SK-N-SH treated with all-trans-retinoic acid at 6 μM for 48 hours (cell line): Measurements from ENCODE around the gene PPP1R3E.

Experiments used
- ATAC-seq: fragments of 200-7000 bp; cut with Tn5 transposase; 3 replicates; pipeline ENCODE4 v1.9.1; 2020; ENCODE audit warnings: mild to moderate bottlenecking, moderate library complexity
- ARNTL ChIP-seq: fragments of 450-650 bp; formaldehyde crosslinking; IDR thresholded peaks from 2 replicates; pipeline ENCODE4 v1.5.0; 2020; ENCODE audit warnings: low read depth, mild to moderate bottlenecking, moderate library complexity, borderline replicate concordance
- BACH2 ChIP-seq: fragments of 250-450 bp; sonication (Bioruptor Pico); IDR thresholded peaks from 2 replicates; pipeline ENCODE4 v1.9.0; 2021; ENCODE audit warnings: mild to moderate bottlenecking, borderline replicate concordance
- CSDC2 ChIP-seq: fragments of 250-450 bp; sonication (Bioruptor Pico); IDR thresholded peaks from 2 replicates; pipeline ENCODE4 v1.5.0; 2020; ENCODE audit warnings: mild to moderate bottlenecking, moderate library complexity
- ESRRG ChIP-seq: fragments of 250-450 bp; sonication (Bioruptor Pico); IDR thresholded peaks from 2 replicates; pipeline ENCODE4 v1.6.1; 2021; ENCODE audit warnings: mild to moderate bottlenecking
- GLIS3 ChIP-seq: fragments of 250-450 bp; sonication (Bioruptor Pico); IDR thresholded peaks from 2 replicates; pipeline ENCODE4 v1.5.0; 2020; ENCODE audit warnings: mild to moderate bottlenecking, moderate library complexity
- ISL1 ChIP-seq: fragments of 250-450 bp; sonication (Bioruptor Pico); IDR thresholded peaks from 2 replicates; pipeline ENCODE4 v2.1.2; 2022; ENCODE audit warnings: mild to moderate bottlenecking, moderate library complexity
- OSR1 ChIP-seq: fragments of 250-450 bp; sonication (Bioruptor Pico); IDR thresholded peaks from 2 replicates; pipeline ENCODE4 v1.8.0; 2022; ENCODE audit warnings: moderate library complexity, mild to moderate bottlenecking, inconsistent platforms
- RARB ChIP-seq: fragments of 250-450 bp; sonication (Bioruptor Pico); IDR thresholded peaks from 2 replicates; pipeline ENCODE4 v1.8.0; 2021; ENCODE audit warnings: mild to moderate bottlenecking, moderate library complexity
- SNAI2 ChIP-seq: fragments of 250-450 bp; sonication (Bioruptor Pico); IDR thresholded peaks from 2 replicates; pipeline ENCODE4 v1.5.0; 2020; ENCODE audit warnings: mild to moderate bottlenecking, moderate library complexity
- TCF4 ChIP-seq: fragments of 250-450 bp; sonication (Bioruptor Pico); IDR thresholded peaks from 2 replicates; pipeline ENCODE4 v1.8.0; 2021; ENCODE audit warnings: mild to moderate bottlenecking, moderate library complexity, borderline replicate concordance
- TOX ChIP-seq: fragments of 250-450 bp; sonication (Bioruptor Pico); IDR thresholded peaks from 2 replicates; pipeline ENCODE4 v1.8.0; 2021; ENCODE audit warnings: mild to moderate bottlenecking, moderate library complexity, borderline replicate concordance
- ZC3H10 ChIP-seq: fragments of 250-450 bp; sonication (Bioruptor Pico); IDR thresholded peaks from 2 replicates; pipeline ENCODE4 v1.5.1; 2021; ENCODE audit warnings: mild to moderate bottlenecking, moderate library complexity
- ZFP3 ChIP-seq: fragments of 250-450 bp; sonication (Bioruptor Pico); IDR thresholded peaks from 2 replicates; pipeline ENCODE4 v1.5.0; 2020; ENCODE audit warnings: mild to moderate bottlenecking, moderate library complexity
- ZFP30 ChIP-seq: fragments of 450-650 bp; formaldehyde crosslinking; IDR thresholded peaks from 2 replicates; pipeline ENCODE4 v1.5.0; 2022; ENCODE audit warnings: mild to moderate bottlenecking, moderate library complexity
- ZNF70 ChIP-seq: fragments of 450-650 bp; formaldehyde crosslinking; IDR thresholded peaks from 2 replicates; pipeline ENCODE4 v1.5.0; 2020; ENCODE audit warnings: mild to moderate bottlenecking, moderate library complexity
- ZNF8 ChIP-seq: fragments of 450-650 bp; formaldehyde crosslinking; IDR thresholded peaks from 2 replicates; pipeline ENCODE4 v1.5.0; 2020; ENCODE audit warnings: mild to moderate bottlenecking, moderate library complexity
- TF ChIP-seq, protein P1 (sequence below): fragments of 250-450 bp; sonication (Bioruptor Pico); IDR thresholded peaks from 2 replicates; pipeline ENCODE4 v1.5.1; 2021; ENCODE audit warnings: mild to moderate bottlenecking, moderate library complexity
- TF ChIP-seq, protein P2 (sequence below): fragments of 250-450 bp; sonication (Bioruptor Pico); IDR thresholded peaks from 2 replicates; pipeline ENCODE4 v1.8.0; 2021; ENCODE audit warnings: low read depth, mild to moderate bottlenecking, moderate library complexity, borderline replicate concordance
- TF ChIP-seq, protein P3 (sequence below): fragments of 250-450 bp; sonication (Bioruptor Pico); IDR thresholded peaks from 2 replicates; pipeline ENCODE4 v1.8.0; 2020; ENCODE audit warnings: mild to moderate bottlenecking, moderate library complexity, borderline replicate concordance
- TF ChIP-seq, protein P4 (sequence below): fragments of 250-450 bp; sonication (Bioruptor Pico); IDR thresholded peaks from 2 replicates; pipeline ENCODE4 v1.5.0; 2020; ENCODE audit warnings: mild to moderate bottlenecking, moderate library complexity
- TF ChIP-seq, protein P5 (sequence below): fragments of 250-450 bp; sonication (Bioruptor Pico); IDR thresholded peaks from 2 replicates; pipeline ENCODE4 v1.5.1; 2020; ENCODE audit warnings: low read depth, mild to moderate bottlenecking, moderate library complexity

PPP1R3E gene

DNA sequence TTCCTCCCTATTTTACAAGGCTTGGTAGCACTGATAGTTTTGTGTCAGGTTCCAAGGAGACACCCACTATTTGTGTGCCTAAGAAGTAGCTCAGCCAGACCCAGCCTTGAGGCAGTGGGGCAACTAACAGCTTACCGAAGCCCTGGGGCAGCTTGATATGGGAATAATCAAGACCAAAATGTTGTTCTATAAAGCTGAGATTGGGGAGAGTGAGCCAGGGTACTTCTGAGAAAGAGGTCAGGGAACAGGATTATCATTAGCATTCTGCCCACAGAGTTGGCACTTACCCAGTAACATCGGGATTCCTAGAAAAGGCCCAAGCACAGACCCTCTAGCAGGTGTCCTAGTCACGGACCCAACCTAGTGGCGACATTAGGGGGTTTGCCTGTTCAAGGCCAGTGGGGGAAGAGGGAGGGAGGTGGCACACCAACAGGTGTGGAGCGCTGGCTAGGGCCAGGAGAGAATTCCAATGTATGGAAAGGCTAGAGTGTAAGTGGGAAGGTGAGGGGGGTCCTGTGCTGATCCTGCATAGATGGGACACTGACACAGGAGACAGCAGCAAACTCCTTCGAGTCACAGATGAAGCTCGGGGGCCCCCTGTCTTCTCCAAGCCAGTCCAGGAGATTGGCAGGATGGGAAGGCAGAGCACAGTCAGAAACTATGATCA is 4.9 kb downstream of the PPP1R3E start (continued):
- TF ChIP-seq, protein P1, sequence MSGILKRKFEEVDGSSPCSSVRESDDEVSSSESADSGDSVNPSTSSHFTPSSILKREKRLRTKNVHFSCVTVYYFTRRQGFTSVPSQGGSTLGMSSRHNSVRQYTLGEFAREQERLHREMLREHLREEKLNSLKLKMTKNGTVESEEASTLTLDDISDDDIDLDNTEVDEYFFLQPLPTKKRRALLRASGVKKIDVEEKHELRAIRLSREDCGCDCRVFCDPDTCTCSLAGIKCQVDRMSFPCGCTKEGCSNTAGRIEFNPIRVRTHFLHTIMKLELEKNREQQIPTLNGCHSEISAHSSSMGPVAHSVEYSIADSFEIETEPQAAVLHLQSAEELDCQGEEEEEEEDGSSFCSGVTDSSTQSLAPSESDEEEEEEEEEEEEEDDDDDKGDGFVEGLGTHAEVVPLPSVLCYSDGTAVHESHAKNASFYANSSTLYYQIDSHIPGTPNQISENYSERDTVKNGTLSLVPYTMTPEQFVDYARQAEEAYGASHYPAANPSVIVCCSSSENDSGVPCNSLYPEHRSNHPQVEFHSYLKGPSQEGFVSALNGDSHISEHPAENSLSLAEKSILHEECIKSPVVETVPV (CRISPR knock-in tag) = no peak
- TF ChIP-seq ISL1 (CRISPR knock-in tag) (no peak), ZC3H10 (CRISPR knock-in tag) (no peak), ARNTL (CRISPR knock-in tag) (no peak)

DNA sequence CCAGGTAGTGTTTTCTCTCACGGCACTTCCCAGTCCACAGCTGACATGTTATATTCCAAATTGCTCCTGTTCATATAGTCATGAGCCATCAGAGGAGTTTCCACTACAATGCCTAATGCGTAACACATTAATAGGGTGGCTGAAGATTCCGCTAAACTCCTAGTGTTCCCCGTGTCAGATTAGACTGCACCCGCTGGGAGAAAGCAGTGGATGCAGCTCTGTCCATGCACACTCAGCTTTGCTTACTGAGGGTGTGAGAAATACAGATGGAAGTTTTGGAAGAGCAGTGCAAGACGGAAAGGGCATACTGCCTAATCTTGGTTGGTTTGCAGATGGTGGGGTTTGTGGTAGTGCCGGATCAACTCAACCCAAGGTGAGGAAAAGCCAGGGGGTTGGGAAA is 5.6 kb downstream of the PPP1R3E start:
- ATAC-seq = no peak
- TF ChIP-seq TCF4 (CRISPR knock-in tag) (no peak), GLIS3 (CRISPR knock-in tag) (no peak), ZNF8 (CRISPR knock-in tag) (no peak), TOX (CRISPR knock-in tag) (no peak), ISL1 (CRISPR knock-in tag) (no peak), BACH2 (no peak), ZFP3 (CRISPR knock-in tag) (no peak), RARB (CRISPR knock-in tag) (no peak), ZC3H10 (CRISPR knock-in tag) (no peak), OSR1 (no peak), SNAI2 (CRISPR knock-in tag) (no peak), ESRRG (CRISPR knock-in tag) (no peak), ARNTL (CRISPR knock-in tag) (no peak), ZNF70 (CRISPR knock-in tag) (no peak), CSDC2 (no peak), ZFP30 (CRISPR knock-in tag) (no peak)
- TF ChIP-seq, protein P2, sequence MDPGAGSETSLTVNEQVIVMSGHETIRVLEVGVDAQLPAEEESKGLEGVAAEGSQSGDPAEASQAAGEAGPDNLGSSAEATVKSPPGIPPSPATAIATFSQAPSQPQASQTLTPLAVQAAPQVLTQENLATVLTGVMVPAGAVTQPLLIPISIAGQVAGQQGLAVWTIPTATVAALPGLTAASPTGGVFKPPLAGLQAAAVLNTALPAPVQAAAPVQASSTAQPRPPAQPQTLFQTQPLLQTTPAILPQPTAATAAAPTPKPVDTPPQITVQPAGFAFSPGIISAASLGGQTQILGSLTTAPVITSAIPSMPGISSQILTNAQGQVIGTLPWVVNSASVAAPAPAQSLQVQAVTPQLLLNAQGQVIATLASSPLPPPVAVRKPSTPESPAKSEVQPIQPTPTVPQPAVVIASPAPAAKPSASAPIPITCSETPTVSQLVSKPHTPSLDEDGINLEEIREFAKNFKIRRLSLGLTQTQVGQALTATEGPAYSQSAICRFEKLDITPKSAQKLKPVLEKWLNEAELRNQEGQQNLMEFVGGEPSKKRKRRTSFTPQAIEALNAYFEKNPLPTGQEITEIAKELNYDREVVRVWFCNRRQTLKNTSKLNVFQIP = no peak
- TF ChIP-seq, protein P3, sequence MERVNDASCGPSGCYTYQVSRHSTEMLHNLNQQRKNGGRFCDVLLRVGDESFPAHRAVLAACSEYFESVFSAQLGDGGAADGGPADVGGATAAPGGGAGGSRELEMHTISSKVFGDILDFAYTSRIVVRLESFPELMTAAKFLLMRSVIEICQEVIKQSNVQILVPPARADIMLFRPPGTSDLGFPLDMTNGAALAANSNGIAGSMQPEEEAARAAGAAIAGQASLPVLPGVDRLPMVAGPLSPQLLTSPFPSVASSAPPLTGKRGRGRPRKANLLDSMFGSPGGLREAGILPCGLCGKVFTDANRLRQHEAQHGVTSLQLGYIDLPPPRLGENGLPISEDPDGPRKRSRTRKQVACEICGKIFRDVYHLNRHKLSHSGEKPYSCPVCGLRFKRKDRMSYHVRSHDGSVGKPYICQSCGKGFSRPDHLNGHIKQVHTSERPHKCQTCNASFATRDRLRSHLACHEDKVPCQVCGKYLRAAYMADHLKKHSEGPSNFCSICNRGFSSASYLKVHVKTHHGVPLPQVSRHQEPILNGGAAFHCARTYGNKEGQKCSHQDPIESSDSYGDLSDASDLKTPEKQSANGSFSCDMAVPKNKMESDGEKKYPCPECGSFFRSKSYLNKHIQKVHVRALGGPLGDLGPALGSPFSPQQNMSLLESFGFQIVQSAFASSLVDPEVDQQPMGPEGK (CRISPR knock-in tag) = no peak
- TF ChIP-seq, protein P1 (CRISPR knock-in tag) = no peak

DNA sequence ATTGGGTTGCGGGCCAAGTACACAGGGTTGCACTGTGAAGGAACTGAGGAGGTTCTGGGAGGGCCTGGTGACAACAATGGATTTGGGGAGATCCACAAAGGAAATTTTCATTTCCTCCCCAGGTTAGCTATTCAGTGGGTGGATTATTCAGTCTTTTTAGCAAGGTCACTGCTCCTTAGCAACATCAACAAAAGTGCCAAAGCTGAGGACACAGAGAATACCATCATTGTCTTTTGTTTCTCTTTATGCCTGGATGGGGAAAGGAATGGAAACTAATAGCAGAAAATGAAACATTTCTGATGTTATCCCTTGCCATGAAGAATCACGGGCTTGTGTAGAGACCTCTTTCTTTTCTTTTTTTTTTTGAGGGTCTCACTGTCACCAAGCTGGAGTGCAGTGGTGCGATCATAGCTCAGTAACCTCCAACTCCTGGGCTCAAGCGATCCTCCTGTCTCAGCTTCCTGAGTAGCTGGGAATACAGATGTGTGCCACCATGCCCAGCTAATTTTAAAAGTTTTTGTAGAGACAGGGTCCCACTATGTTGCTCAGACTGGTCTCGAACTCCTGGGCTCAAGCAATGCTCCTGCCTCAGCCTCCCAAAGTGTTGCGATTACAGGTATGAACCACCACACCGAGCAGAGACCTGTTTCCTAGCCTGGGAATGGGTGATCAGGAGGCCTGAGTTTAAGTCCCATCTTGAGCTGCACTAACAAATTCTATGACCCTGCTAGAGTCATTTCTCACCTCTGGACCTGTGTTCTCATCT is 6.5 kb downstream of the PPP1R3E start:
- TF ChIP-seq ARNTL (CRISPR knock-in tag) (no peak), GLIS3 (CRISPR knock-in tag) (no peak), OSR1 (no peak), TCF4 (CRISPR knock-in tag) (no peak), TOX (CRISPR knock-in tag) (no peak), SNAI2 (CRISPR knock-in tag) (no peak), ESRRG (CRISPR knock-in tag) (no peak), ZNF8 (CRISPR knock-in tag) (no peak)
- TF ChIP-seq, protein P3 (CRISPR knock-in tag) = no peak
- TF ChIP-seq, protein P4, sequence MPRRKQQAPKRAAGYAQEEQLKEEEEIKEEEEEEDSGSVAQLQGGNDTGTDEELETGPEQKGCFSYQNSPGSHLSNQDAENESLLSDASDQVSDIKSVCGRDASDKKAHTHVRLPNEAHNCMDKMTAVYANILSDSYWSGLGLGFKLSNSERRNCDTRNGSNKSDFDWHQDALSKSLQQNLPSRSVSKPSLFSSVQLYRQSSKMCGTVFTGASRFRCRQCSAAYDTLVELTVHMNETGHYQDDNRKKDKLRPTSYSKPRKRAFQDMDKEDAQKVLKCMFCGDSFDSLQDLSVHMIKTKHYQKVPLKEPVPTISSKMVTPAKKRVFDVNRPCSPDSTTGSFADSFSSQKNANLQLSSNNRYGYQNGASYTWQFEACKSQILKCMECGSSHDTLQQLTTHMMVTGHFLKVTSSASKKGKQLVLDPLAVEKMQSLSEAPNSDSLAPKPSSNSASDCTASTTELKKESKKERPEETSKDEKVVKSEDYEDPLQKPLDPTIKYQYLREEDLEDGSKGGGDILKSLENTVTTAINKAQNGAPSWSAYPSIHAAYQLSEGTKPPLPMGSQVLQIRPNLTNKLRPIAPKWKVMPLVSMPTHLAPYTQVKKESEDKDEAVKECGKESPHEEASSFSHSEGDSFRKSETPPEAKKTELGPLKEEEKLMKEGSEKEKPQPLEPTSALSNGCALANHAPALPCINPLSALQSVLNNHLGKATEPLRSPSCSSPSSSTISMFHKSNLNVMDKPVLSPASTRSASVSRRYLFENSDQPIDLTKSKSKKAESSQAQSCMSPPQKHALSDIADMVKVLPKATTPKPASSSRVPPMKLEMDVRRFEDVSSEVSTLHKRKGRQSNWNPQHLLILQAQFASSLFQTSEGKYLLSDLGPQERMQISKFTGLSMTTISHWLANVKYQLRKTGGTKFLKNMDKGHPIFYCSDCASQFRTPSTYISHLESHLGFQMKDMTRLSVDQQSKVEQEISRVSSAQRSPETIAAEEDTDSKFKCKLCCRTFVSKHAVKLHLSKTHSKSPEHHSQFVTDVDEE (CRISPR knock-in tag) = no peak
- TF ChIP-seq, protein P5, sequence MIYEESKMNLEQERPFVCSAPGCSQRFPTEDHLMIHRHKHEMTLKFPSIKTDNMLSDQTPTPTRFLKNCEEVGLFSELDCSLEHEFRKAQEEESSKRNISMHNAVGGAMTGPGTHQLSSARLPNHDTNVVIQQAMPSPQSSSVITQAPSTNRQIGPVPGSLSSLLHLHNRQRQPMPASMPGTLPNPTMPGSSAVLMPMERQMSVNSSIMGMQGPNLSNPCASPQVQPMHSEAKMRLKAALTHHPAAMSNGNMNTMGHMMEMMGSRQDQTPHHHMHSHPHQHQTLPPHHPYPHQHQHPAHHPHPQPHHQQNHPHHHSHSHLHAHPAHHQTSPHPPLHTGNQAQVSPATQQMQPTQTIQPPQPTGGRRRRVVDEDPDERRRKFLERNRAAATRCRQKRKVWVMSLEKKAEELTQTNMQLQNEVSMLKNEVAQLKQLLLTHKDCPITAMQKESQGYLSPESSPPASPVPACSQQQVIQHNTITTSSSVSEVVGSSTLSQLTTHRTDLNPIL (CRISPR knock-in tag) = no peak
- TF ChIP-seq, protein P2 = no peak
- no peak for ATAC-seq
